ENCODE measurements around the gene CNTNAP2.

GRCh38 chr7:147188467-147188866 lies 1071.9 kb downstream of the CNTNAP2 start:
- TF ChIP-seq CTCF (IDR thresholded peaks at IDR 0.05) (no peak), POLR2A (IDR thresholded peaks at IDR 0.05) (no peak)

Measured in uterus (tissue), 2 donors.